ENCODE results near the gene IL1RAP. TPM values are rescaled to one million over a fixed set of nuclear protein-coding genes. Genes with fewer than 3 reads are reported as not detected.

IL1RAP gene
- total RNA-seq, 1 donor from 2014 or later = 26.0 TPM

- no peak for DNase-seq (ENCODE audit: extremely low spot score in 2 of 2)
- H3K36me3 ChIP-seq = no peaks in the 10 kb centered on the region
- no peak overlapping the region for H3K27ac ChIP-seq
- TF ChIP-seq CTCF (IDR thresholded peaks at IDR 0.05) (no peak), POLR2AphosphoS5 (IDR thresholded peaks at IDR 0.05; ENCODE audit: insufficient read depth in 1 of 2, low read depth in 1 of 2) (no peak), POLR2A (IDR thresholded peaks at IDR 0.05) (no peak)
- peaks cover 22% of the 10 kb centered on the region for H3K4me1 ChIP-seq
- no peaks in the 10 kb centered on the region for H3K27me3 ChIP-seq
- intact Hi-C loops (cut with DNase I) = no loop called here
- no peak overlapping the region for H3K4me3 ChIP-seq
- H3K9me3 ChIP-seq = no peaks in the 10 kb centered on the region
Measured at GRCh38 chr3:190580417-190580816, 66.5 kb downstream of the IL1RAP start.

GRCh38 chr3:190581041-190581541, 67.2 kb downstream of the IL1RAP start:
- TF ChIP-seq CTCF (IDR thresholded peaks at IDR 0.05) (no peak), POLR2AphosphoS5 (IDR thresholded peaks at IDR 0.05; ENCODE audit: insufficient read depth in 1 of 2, low read depth in 1 of 2) (no peak), POLR2A (IDR thresholded peaks at IDR 0.05) (no peak)
- intact Hi-C loops (cut with DNase I) = no loop called here

GRCh38 chr3:190582667-190583066, 68.8 kb downstream of the IL1RAP start:
- H3K4me3 ChIP-seq = no peak overlapping the region
- no peaks in the 10 kb centered on the region for H3K36me3 ChIP-seq
- TF ChIP-seq POLR2AphosphoS5 (IDR thresholded peaks at IDR 0.05; ENCODE audit: insufficient read depth in 1 of 2, low read depth in 1 of 2) = no peak
- no peak for TF ChIP-seq POLR2A (IDR thresholded peaks at IDR 0.05)
- TF ChIP-seq CTCF (IDR thresholded peaks at IDR 0.05) = no peak
- DNase-seq (ENCODE audit: extremely low spot score in 2 of 2) = no peak
- H3K4me1 ChIP-seq = peaks cover 40% of the 10 kb centered on the region
- no peaks in the 10 kb centered on the region for H3K27me3 ChIP-seq
- no peak overlapping the region for H3K27ac ChIP-seq
- intact Hi-C loops (cut with DNase I) = no loop called here
- H3K9me3 ChIP-seq = no peaks in the 10 kb centered on the region

More at GRCh38 chr3:190581041-190581541, 67.2 kb downstream of the IL1RAP start:
- Histone ChIP-seq H3K4me1 (peaks cover 29% of the 10 kb centered on the region), H3K27ac (no peak overlapping the region), H3K36me3 (no peaks in the 10 kb centered on the region), H3K27me3 (no peaks in the 10 kb centered on the region), H3K4me3 (no peak overlapping the region), H3K9me3 (no peaks in the 10 kb centered on the region)
- DNase-seq (ENCODE audit: extremely low spot score in 2 of 2) = no peak

- Histone ChIP-seq H3K9me3 (no peaks in the 10 kb centered on the region), H3K4me3 (no peak overlapping the region), H3K27ac (no peak overlapping the region), H3K36me3 (no peaks in the 10 kb centered on the region), H3K27me3 (no peaks in the 10 kb centered on the region), H3K4me1 (peaks cover 26% of the 10 kb centered on the region)
- DNase-seq (ENCODE audit: extremely low spot score in 2 of 2) = no peak
- TF ChIP-seq CTCF (IDR thresholded peaks at IDR 0.05) (no peak), POLR2A (IDR thresholded peaks at IDR 0.05) (no peak), POLR2AphosphoS5 (IDR thresholded peaks at IDR 0.05; ENCODE audit: insufficient read depth in 1 of 2, low read depth in 1 of 2) (no peak)
- intact Hi-C loops (cut with DNase I) = no loop called here
Measured at GRCh38 chr3:190585805-190586630, 72.1 kb downstream of the IL1RAP start.

- H3K4me3 ChIP-seq = no peak overlapping the region
- peaks cover 22% of the 10 kb centered on the region for H3K4me1 ChIP-seq
- peak in 1 of 2 donors; percentile 43 for TF ChIP-seq POLR2AphosphoS5 (IDR thresholded peaks at IDR 0.05; ENCODE audit: insufficient read depth in 1 of 2, low read depth in 1 of 2)
- no peak for TF ChIP-seq CTCF (IDR thresholded peaks at IDR 0.05)
- TF ChIP-seq POLR2A (IDR thresholded peaks at IDR 0.05) = no peak
- intact Hi-C loops (cut with DNase I) = no loop called here
- DNase-seq (ENCODE audit: extremely low spot score in 2 of 2) = no peak
- H3K27me3 ChIP-seq = no peaks in the 10 kb centered on the region
- no peaks in the 10 kb centered on the region for H3K36me3 ChIP-seq
- H3K27ac ChIP-seq = no peak overlapping the region
- no peaks in the 10 kb centered on the region for H3K9me3 ChIP-seq
Measured at GRCh38 chr3:190586631-190587011, 72.7 kb downstream of the IL1RAP start.

Data from vagina (tissue), 2 donors.